Measurements from ENCODE around the gene ANAPC2.

ANAPC2 gene

GRCh38 chr9:137188490-137189296 lies at the start of gene ANAPC2, which contains the start of gene SSNA1:
ANAPC2 (minus strand) TSS chr9:137188560; CDS start chr9:137188532, 28 bp downstream.
SSNA1 (plus strand) TSS chr9:137188676; CDS start chr9:137188727, 51 bp downstream.
- peak within 1 kb of the TSS; percentile 67 for H3K4me3 ChIP-seq (ENCODE audit: low read depth, low read length)
- TF ChIP-seq CTCF (conservative IDR thresholded peaks at IDR 0.05; ENCODE audit: low read depth, low read length), result peak; percentile 59
- DNase-seq (ENCODE audit: low read depth), result peak; percentile 96

- H3K4me3 ChIP-seq (ENCODE audit: low read depth, low read length), result no peak overlapping the region
- no peak for DNase-seq (ENCODE audit: low read depth)
- no peak for TF ChIP-seq CTCF (conservative IDR thresholded peaks at IDR 0.05; ENCODE audit: low read depth, low read length)
These were observed 48.6 kb upstream of the ANAPC2 start for GRCh38 chr9:137236936-137237421.

- DNase-seq (ENCODE audit: low read depth), result peak; percentile 81
- no peak overlapping the region for H3K4me3 ChIP-seq (ENCODE audit: low read depth, low read length)
- TF ChIP-seq CTCF (conservative IDR thresholded peaks at IDR 0.05; ENCODE audit: low read depth, low read length), result peak; percentile 96
These were observed 48.0 kb upstream of the ANAPC2 start for GRCh38 chr9:137236238-137236935.

GRCh38 chr9:137235424-137236237 lies 47.3 kb upstream of the ANAPC2 start:
- no peak overlapping the region for H3K4me3 ChIP-seq (ENCODE audit: low read depth, low read length)
- TF ChIP-seq CTCF (conservative IDR thresholded peaks at IDR 0.05; ENCODE audit: low read depth, low read length), result no peak
- no peak for DNase-seq (ENCODE audit: low read depth)

GRCh38 chr9:137234758-137235423 lies 46.5 kb upstream of the ANAPC2 start:
- DNase-seq (ENCODE audit: low read depth), result no peak
- TF ChIP-seq CTCF (conservative IDR thresholded peaks at IDR 0.05; ENCODE audit: low read depth, low read length), result no peak
- no peak overlapping the region for H3K4me3 ChIP-seq (ENCODE audit: low read depth, low read length)

GRCh38 chr9:137234055-137234697 lies 45.8 kb upstream of the ANAPC2 start:
- DNase-seq (ENCODE audit: low read depth), result no peak
- no peak overlapping the region for H3K4me3 ChIP-seq (ENCODE audit: low read depth, low read length)
- no peak for TF ChIP-seq CTCF (conservative IDR thresholded peaks at IDR 0.05; ENCODE audit: low read depth, low read length)
